Heart left ventricle (tissue), 16 donors: Measurements from ENCODE around the gene GNPAT. TPM values are rescaled to one million over a fixed set of nuclear protein-coding genes. Genes with fewer than 3 reads are reported as not detected.

Experiments used
- ATAC-seq, 4 donors: fragments of 200-7000 bp; cut with Tn5 transposase; one replicate each; pipeline ENCODE4 v1.9.1; 2020 to 2022; ENCODE audit warnings: moderate library complexity in 4 of 4, mild to moderate bottlenecking in 3 of 4, moderate number of reproducible peaks in 1 of 4
- DNase-seq, 5 donors: peaks; one replicate each; pipeline ENCODE4 v3.0.0-alpha.2; 2020
- H3K27ac ChIP-seq, 12 donors: fragments of 200-600 bp; sonication (generic) in 4 of 12; one replicate each; pipeline versions ENCODE4 v1.5.0 to v1.8.0; 2016 to 2022; ENCODE audit warnings: mild to moderate bottlenecking in 2 of 12
- H3K27me3 ChIP-seq, 9 donors: fragments of 200-600 bp; sonication (generic) in 2 of 9; one replicate each; pipeline versions ENCODE4 v1.5.1 to v1.8.0; 2016 to 2022; ENCODE audit warnings: mild to moderate bottlenecking in 3 of 9
- H3K36me3 ChIP-seq, 9 donors: fragments of 200-600 bp; sonication (generic) in 2 of 9; one replicate each; pipeline versions ENCODE4 v1.5.0 to v1.8.0; 2018 to 2022; ENCODE audit warnings: mild to moderate bottlenecking in 2 of 9
- H3K4me1 ChIP-seq, 12 donors: fragments of 200-600 bp; sonication (generic) in 4 of 12; one replicate each; pipeline versions ENCODE4 v1.5.0 to v1.8.0; 2016 to 2022; ENCODE audit warnings: mild to moderate bottlenecking in 3 of 12
- H3K4me3 ChIP-seq, 12 donors: fragments of 200-600 bp; sonication (generic) in 4 of 12; one replicate each; pipeline versions ENCODE4 v1.5.0 to v1.8.0; 2017 to 2022; ENCODE audit warnings: mild to moderate bottlenecking in 9 of 12, moderate library complexity in 4 of 12
- H3K9me3 ChIP-seq, 12 donors: fragments of 200-600 bp; sonication (generic) in 4 of 12; one replicate each; pipeline versions ENCODE4 v1.5.0 to v1.8.0; 2016 to 2022; ENCODE audit warnings: mild to moderate bottlenecking in 1 of 12
- CTCF ChIP-seq, 12 donors: fragments of 200-600 bp; sonication (generic) in 4 of 12; IDR thresholded peaks; one replicate each; pipeline versions ENCODE4 v1.5.0 to v1.8.0; 2018 to 2022; ENCODE audit warnings: antibody characterized with exemption in 12 of 12, mild to moderate bottlenecking in 5 of 12
- POLR2A ChIP-seq, 2 donors: fragments of 450-650 bp; IDR thresholded peaks; one replicate each; pipeline ENCODE4 v1.6.1; 2017; ENCODE audit warnings: antibody characterized with exemption in 2 of 2, mild to moderate bottlenecking in 2 of 2, moderate library complexity in 2 of 2
- WGBS, 4 donors: extraction: QIAGEN DNeasy Blood & Tissue Kit in 2 of 4; methylation state at CpG; one replicate each; pipeline versions ENCODE4 v1.1.5 to v1.1.7; 2013 to 2018; 5-methylcytosine and 5-hydroxymethylcytosine counted together
- intact Hi-C, 10 donors: fragments of 100-400 bp; cut with DNase I; formaldehyde crosslinking; loops; one replicate each; pipeline versions ENCODE4 v1.11.1 to v1.14.2; 2022
- polyA plus RNA-seq, 2 donors: library from polyadenylated mRNA; stranded (reverse); fragments of 200-250 nt; gene quantifications; one replicate each; pipeline ENCODE4 v1.2.3, GENCODE V29; 2013
- total RNA-seq, 9 donors: library from RNA; depleted of rRNA in 2 of 9; stranded (reverse); fragments of >200 nt in 2 of 9; fragmentation: NEBNext Ultra II Directional in 3 of 9; extraction: Animal tissue kit (Norgen Biotek cat#: 25700) in 3 of 9; gene quantifications; one replicate each; pipeline versions ENCODE4 v1.1.0 to v1.2.4, GENCODE V29; 2016 to 2023
- donor health status: ischemic (EF 13 %, LVEDD 7.1; RV severe dilation, severe dysfunction).
- donor health status: healthy with polysubstance abuse.
- donor health status: DM: no; HTN: yes; CAD: no.
- donor health status: DM: no; HTN: no; CAD: no.
- donor health status: ischemic (EF 25% LVEDD 6.9; RV normal size, moderate dysfunction).
- donor health status: ischemic (EF 25% LVEDD 5.7; RV mildly dilated, moderate dysfunction).
- donor health status: healthy.
- donor health status: DM: yes; HTN: yes; CAD: no.
- donor health status: ischemic (EF 35%, LVEDD 5.7; RV mildly dilated, moderate dysfunction).
- donor health status: nonischemic (EF 11% LVEDD 7.7; RV severe dilation, severe dysfunction).
- donor health status: DM: yes; HTN: yes; CAD: no.
- donor health status: PGD.
- donor health status: ischemic (EF 29% LVEDD 5.4; RV normal size, mild dysfunction).
- donor health status: nonischemic (EF 23%, LVEDD 6.1; RV moderate dilation, normal function).

The GNPAT gene
- total and polyA plus RNA-seq, 11 donors: 43.3 to 62.6 (median 52.8) TPM

GRCh38 chr1:231242516-231243198, 1.6 kb downstream of the GNPAT start:
- no peaks in the 10 kb centered on the region for H3K9me3 ChIP-seq
- ATAC-seq (no peak), DNase-seq (no peak)
- H3K4me3 ChIP-seq: peak overlapping the region in 10 of 12 donors; percentile 74 to 94 (median 80)
- H3K27ac ChIP-seq: peak overlapping the region in 4 of 12 donors; percentile 87 to 90 (median 90)
- peaks cover 0 to 32% (median 14%) of the 10 kb centered on the region in 9 donors for H3K36me3 ChIP-seq
- WGBS, 4 donors: 46 to 58% (median 52%) methylated on average over 5 of the region's 5 CpGs
- intact Hi-C loops: loop anchor here in 6 of 10 donors (5.0 to 10.0 kb wide), 4 partner anchors 92 to 362 kb away; partner anchors contain the start of genes EXOC8 (in 3 of the 6) and SPRTN (in 3 of the 6)
- TF ChIP-seq CTCF (IDR thresholded peaks at IDR 0.05) (no peak), POLR2A (IDR thresholded peaks at IDR 0.05) (no peak)
- H3K4me1 ChIP-seq: peaks cover 0 to 44% (median 27%) of the 10 kb centered on the region in 12 donors
- no peaks in the 10 kb centered on the region for H3K27me3 ChIP-seq

- no peak for TF ChIP-seq POLR2A (IDR thresholded peaks at IDR 0.05)
- TF ChIP-seq CTCF (IDR thresholded peaks at IDR 0.05): no peak
- Histone ChIP-seq H3K4me3 (no peak overlapping the region), H3K36me3 (peaks cover 0 to 48% (median 32%) of the 10 kb centered on the region in 9 donors), H3K4me1 (peaks cover 0 to 8% (median 0%) of the 10 kb centered on the region in 12 donors), H3K27ac (no peak overlapping the region), H3K9me3 (no peaks in the 10 kb centered on the region), H3K27me3 (no peaks in the 10 kb centered on the region)
- ATAC-seq: no peak
- WGBS, 4 donors: 90 to 100% (median 97%) methylated on average over 1 of the region's 1 CpG
- intact Hi-C loops: loop anchor here in 6 of 10 donors (5.0 to 10.0 kb wide), 4 partner anchors 49 to 356 kb away; partner anchors contain the start of genes EXOC8 (in 2 of the 6) and SPRTN (in 2 of the 6)
- no peak for DNase-seq
Measured at GRCh38 chr1:231248778-231249177, 7.8 kb downstream of the GNPAT start.

GRCh38 chr1:231252336-231252735, 11.3 kb downstream of the GNPAT start:
- ATAC-seq (no peak), DNase-seq (no peak)
- no peak for TF ChIP-seq POLR2A (IDR thresholded peaks at IDR 0.05)
- Histone ChIP-seq H3K36me3 (peaks cover 0 to 65% (median 59%) of the 10 kb centered on the region in 9 donors), H3K27me3 (no peaks in the 10 kb centered on the region), H3K27ac (no peak overlapping the region), H3K9me3 (no peaks in the 10 kb centered on the region), H3K4me3 (no peak overlapping the region), H3K4me1 (peaks cover 0 to 6% (median 0%) of the 10 kb centered on the region in 12 donors)
- intact Hi-C loops: no loop called here
- 91 to 99% (median 94%) methylated on average over 3 of the region's 3 CpGs for WGBS, 4 donors

- Histone ChIP-seq H3K4me3 (no peak overlapping the region), H3K27ac (no peak overlapping the region), H3K9me3 (peaks cover 0 to 12% (median 0%) of the 10 kb centered on the region in 12 donors), H3K27me3 (no peaks in the 10 kb centered on the region), H3K4me1 (no peaks in the 10 kb centered on the region), H3K36me3 (peaks cover 0 to 100% (median 91%) of the 10 kb centered on the region in 9 donors)
- intact Hi-C loops: no loop called here
- WGBS, 4 donors: 81 to 86% (median 82%) methylated on average over 4 of the region's 4 CpGs
- ATAC-seq: no peak
- DNase-seq: no peak
- TF ChIP-seq CTCF (IDR thresholded peaks at IDR 0.05) (no peak), POLR2A (IDR thresholded peaks at IDR 0.05) (no peak)
Measured at GRCh38 chr1:231260351-231260750, 19.3 kb downstream of the GNPAT start.
